Trophoblast cell (in vitro differentiated cells and primary cell): Measurements from ENCODE around the gene OR10A5.
"Not testable (repeated sequence)": the region's sequence is repeated elsewhere in the genome, so short reads cannot be mapped to it uniquely, and the experiment has no call there.

Experiments used
- DNase-seq, 2 donors: peaks; one replicate each; pipeline ENCODE4 v3.0.0-alpha.2; 2016
- H2AFZ ChIP-seq: 2 replicates; pipeline ENCODE4 v1.6.1; 2013; ENCODE audit warnings: low read length, moderate library complexity, mild to moderate bottlenecking; ENCODE audit not compliant: insufficient read depth, poor library complexity
- H2AK5ac ChIP-seq: 2 replicates; pipeline ENCODE4 v1.6.1; 2013; ENCODE audit warnings: mild to moderate bottlenecking, low read length
- H2BK120ac ChIP-seq: 2 replicates; pipeline ENCODE4 v1.6.1; 2013; ENCODE audit warnings: low read length, mild to moderate bottlenecking, moderate library complexity; ENCODE audit not compliant: insufficient read depth, poor library complexity
- H2BK12ac ChIP-seq: 2 replicates; pipeline ENCODE4 v1.6.1; 2013; ENCODE audit warnings: mild to moderate bottlenecking, low read length, moderate library complexity
- H2BK5ac ChIP-seq: 2 replicates; pipeline ENCODE4 v1.6.1; 2013; ENCODE audit warnings: low read length, low read depth, moderate library complexity, mild to moderate bottlenecking; ENCODE audit not compliant: poor library complexity
- H3K14ac ChIP-seq: 2 replicates; pipeline ENCODE4 v1.6.1; 2013; ENCODE audit warnings: mild to moderate bottlenecking, low read length
- H3K18ac ChIP-seq: 2 replicates; pipeline ENCODE4 v1.6.1; 2013; ENCODE audit warnings: mild to moderate bottlenecking, low read length
- H3K23ac ChIP-seq: 2 replicates; pipeline ENCODE4 v1.6.1; 2013; ENCODE audit warnings: low read length
- H3K27ac ChIP-seq: 2 replicates; pipeline ENCODE4 v1.5.1; 2013; ENCODE audit warnings: low read depth, mild to moderate bottlenecking, inconsistent platforms, low read length, moderate library complexity
- H3K27me3 ChIP-seq: 2 replicates; pipeline ENCODE4 v1.6.1; 2013; ENCODE audit warnings: inconsistent platforms, mild to moderate bottlenecking, low read length, moderate library complexity; ENCODE audit not compliant: insufficient read depth
- H3K36me3 ChIP-seq, 2 experiments: 1 replicate in 1 of 2; 2 replicates in 1 of 2; pipeline ENCODE4 v1.6.1; 2013; ENCODE audit warnings: low read length in 2 of 2, mild to moderate bottlenecking in 2 of 2, moderate library complexity in 1 of 2; ENCODE audit not compliant: insufficient read depth in 2 of 2, control insufficient read depth in 1 of 2
- H3K4ac ChIP-seq: 2 replicates; pipeline ENCODE4 v1.6.1; 2013; ENCODE audit warnings: low read depth, mild to moderate bottlenecking, low read length, moderate library complexity
- H3K4me1 ChIP-seq, 2 experiments: 1 replicate in 1 of 2; 2 replicates in 1 of 2; pipeline ENCODE4 v1.6.1; 2013; ENCODE audit warnings: low read length in 2 of 2, mild to moderate bottlenecking in 2 of 2, moderate library complexity in 1 of 2; ENCODE audit not compliant: insufficient read depth in 2 of 2, control insufficient read depth in 1 of 2
- H3K4me2 ChIP-seq: 2 replicates; pipeline ENCODE4 v1.6.1; 2013; ENCODE audit warnings: inconsistent platforms, mild to moderate bottlenecking, low read length, moderate library complexity
- H3K4me3 ChIP-seq: 2 replicates; pipeline ENCODE4 v1.5.1; 2013; ENCODE audit warnings: mild to moderate bottlenecking, low read depth, low read length, inconsistent platforms
- H3K79me1 ChIP-seq: one replicate; pipeline ENCODE4 v1.6.1; 2013; ENCODE audit warnings: low read length
- H3K79me2 ChIP-seq: 2 replicates; pipeline ENCODE4 v1.6.1; 2013; ENCODE audit warnings: low read length, mild to moderate bottlenecking; ENCODE audit not compliant: control insufficient read depth, insufficient read depth, poor library complexity
- H3K9ac ChIP-seq: 2 replicates; pipeline ENCODE4 v1.6.1; 2013; ENCODE audit warnings: mild to moderate bottlenecking, low read length
- H3K9me3 ChIP-seq: 2 replicates; pipeline ENCODE4 v1.6.1; 2013; ENCODE audit warnings: low read depth, mild to moderate bottlenecking, control low read depth, inconsistent platforms, low read length; ENCODE audit not compliant: insufficient read depth
- H4K12ac ChIP-seq: 2 replicates; pipeline ENCODE4 v1.6.1; 2013; ENCODE audit warnings: low read depth, mild to moderate bottlenecking, low read length, moderate library complexity
- H4K8ac ChIP-seq: 2 replicates; pipeline ENCODE4 v1.6.1; 2013; ENCODE audit warnings: low read depth, mild to moderate bottlenecking, low read length, moderate library complexity
- H4K91ac ChIP-seq: one replicate; pipeline ENCODE4 v1.6.1; 2013; ENCODE audit warnings: low read depth, mild to moderate bottlenecking, low read length, moderate library complexity
- WGBS: extraction: QIAGEN DNeasy Blood & Tissue Kit; methylation state at CpG from one replicate; pipeline ENCODE4 v1.1.7; 2013; ENCODE audit warnings: missing lambda C conversion rate; ENCODE audit not compliant: insufficient read length, insufficient coverage; ENCODE audit errors: extremely low coverage; 5-methylcytosine and 5-hydroxymethylcytosine counted together

OR10A5 gene

DNA sequence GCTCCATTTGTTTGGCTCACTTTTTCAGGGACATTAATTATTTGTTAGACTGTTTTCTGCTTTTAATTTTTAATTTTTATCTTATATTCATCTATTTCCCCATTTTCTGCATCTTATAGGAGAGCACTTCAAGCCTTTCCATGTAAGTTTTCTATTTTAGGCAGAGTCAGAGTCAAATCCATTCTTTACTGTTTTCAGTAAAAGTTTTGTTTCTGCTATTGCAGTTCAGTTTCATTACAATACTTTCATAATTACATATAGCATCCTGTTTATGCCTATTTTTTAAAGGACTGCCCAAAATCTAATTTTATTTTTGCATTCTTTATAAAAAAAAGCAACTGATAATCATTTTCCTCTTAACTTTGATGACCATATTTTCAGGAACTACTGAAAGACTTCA is 3.8 kb upstream of the OR10A5 start:
- Histone ChIP-seq H4K12ac (no peak overlapping the region), H4K8ac (no peak overlapping the region), H3K4me1 (no peaks in the 10 kb centered on the region), H3K9me3 (peaks cover 2% of the 10 kb centered on the region), H3K4me3 (no peak overlapping the region), H3K23ac (no peak overlapping the region), H3K79me2 (no peaks in the 10 kb centered on the region), H3K27ac (no peak overlapping the region), H3K27me3 (no peaks in the 10 kb centered on the region), H3K14ac (no peak overlapping the region), H2AFZ (no peak overlapping the region), H2BK5ac (no peak overlapping the region), H3K4me2 (no peak overlapping the region), H2AK5ac (no peak overlapping the region), H3K9ac (no peak overlapping the region), H3K18ac (no peak overlapping the region), H2BK120ac (no peak overlapping the region), H3K4ac (no peak overlapping the region), H3K79me1 (no peaks in the 10 kb centered on the region), H2BK12ac (no peak overlapping the region), H3K36me3 (no peaks in the 10 kb centered on the region), H4K91ac (no peak overlapping the region)
- no peak for DNase-seq

DNA sequence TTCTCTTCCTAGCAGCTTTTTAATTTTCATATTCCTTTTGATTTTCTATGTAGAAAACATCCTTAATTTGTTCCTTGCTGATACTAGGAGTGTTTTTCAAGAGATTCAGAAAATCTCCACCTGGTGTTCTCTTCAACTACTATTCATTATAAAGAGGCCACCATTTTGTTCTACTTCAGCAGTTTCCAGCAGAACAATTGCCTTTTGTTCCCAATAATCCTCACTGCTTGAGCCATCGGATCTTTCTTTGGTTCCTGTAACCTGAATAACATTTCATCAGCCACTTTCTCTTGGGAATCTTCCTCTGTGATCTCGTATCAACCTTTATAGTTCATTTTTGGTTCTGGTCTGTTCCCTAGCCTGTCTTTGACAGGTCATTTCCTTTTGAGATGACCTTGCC is 1.8 kb upstream of the OR10A5 start:
- H3K9ac ChIP-seq: no peak overlapping the region
- no peak overlapping the region for H2AK5ac ChIP-seq
- H2BK5ac ChIP-seq: no peak overlapping the region
- H3K18ac ChIP-seq: no peak overlapping the region
- H3K79me1 ChIP-seq: no peaks in the 10 kb centered on the region
- H3K4me2 ChIP-seq: no peak overlapping the region
- no peaks in the 10 kb centered on the region for H3K36me3 ChIP-seq
- no peak overlapping the region for H4K8ac ChIP-seq
- H3K27me3 ChIP-seq: no peaks in the 10 kb centered on the region
- no peak overlapping the region for H3K27ac ChIP-seq
- H4K12ac ChIP-seq: no peak overlapping the region
- H3K4me3 ChIP-seq: no peak overlapping the region
- no peak overlapping the region for H3K4ac ChIP-seq
- no peaks in the 10 kb centered on the region for H3K4me1 ChIP-seq
- no peak for DNase-seq
- no peak overlapping the region for H4K91ac ChIP-seq
- peaks cover 2% of the 10 kb centered on the region for H3K9me3 ChIP-seq
- H3K23ac ChIP-seq: no peak overlapping the region
- no peak overlapping the region for H2BK120ac ChIP-seq
- WGBS: no CpG with 5 or more reads among the region's 2 CpGs
- H3K14ac ChIP-seq: no peak overlapping the region
- no peak overlapping the region for H2BK12ac ChIP-seq
- H2AFZ ChIP-seq: no peak overlapping the region
- H3K79me2 ChIP-seq: no peaks in the 10 kb centered on the region

DNA sequence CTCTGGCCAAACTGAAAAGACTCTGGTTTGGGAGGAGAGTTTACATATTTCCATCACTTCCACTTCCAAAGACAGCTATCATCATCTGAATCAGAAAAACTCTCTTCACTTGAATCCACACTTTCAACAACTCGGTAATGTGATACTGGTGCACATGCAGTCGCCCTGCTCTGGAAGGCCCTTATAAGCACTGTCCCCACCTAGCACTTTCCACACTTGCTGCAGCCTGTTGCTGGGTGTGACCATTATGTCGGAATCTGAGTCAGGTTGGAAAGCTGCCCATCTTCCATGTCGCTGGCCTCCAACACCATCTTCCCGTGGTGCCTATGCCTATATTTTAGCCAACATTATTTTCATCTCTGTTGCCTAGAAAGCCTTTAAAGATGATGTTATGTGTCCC is 1.1 kb upstream of the OR10A5 start:
- no peak overlapping the region for H2BK120ac ChIP-seq
- no peak overlapping the region for H3K18ac ChIP-seq
- WGBS: no CpG with 5 or more reads among the region's 5 CpGs
- H3K9me3 ChIP-seq: peaks cover 2% of the 10 kb centered on the region
- H2BK5ac ChIP-seq: no peak overlapping the region
- H3K27ac ChIP-seq: no peak overlapping the region
- H3K4me3 ChIP-seq: no peak overlapping the region
- H3K36me3 ChIP-seq: no peaks in the 10 kb centered on the region
- no peak overlapping the region for H3K4me2 ChIP-seq
- H3K9ac ChIP-seq: no peak overlapping the region
- H3K79me1 ChIP-seq: no peaks in the 10 kb centered on the region
- H4K8ac ChIP-seq: no peak overlapping the region
- no peak overlapping the region for H3K14ac ChIP-seq
- no peaks in the 10 kb centered on the region for H3K27me3 ChIP-seq
- no peak overlapping the region for H3K23ac ChIP-seq
- H4K12ac ChIP-seq: no peak overlapping the region
- H3K4me1 ChIP-seq: no peaks in the 10 kb centered on the region
- H3K79me2 ChIP-seq: no peaks in the 10 kb centered on the region
- H2AK5ac ChIP-seq: no peak overlapping the region
- no peak overlapping the region for H4K91ac ChIP-seq
- DNase-seq: no peak
- H3K4ac ChIP-seq: no peak overlapping the region
- H2AFZ ChIP-seq: no peak overlapping the region
- H2BK12ac ChIP-seq: no peak overlapping the region

DNA sequence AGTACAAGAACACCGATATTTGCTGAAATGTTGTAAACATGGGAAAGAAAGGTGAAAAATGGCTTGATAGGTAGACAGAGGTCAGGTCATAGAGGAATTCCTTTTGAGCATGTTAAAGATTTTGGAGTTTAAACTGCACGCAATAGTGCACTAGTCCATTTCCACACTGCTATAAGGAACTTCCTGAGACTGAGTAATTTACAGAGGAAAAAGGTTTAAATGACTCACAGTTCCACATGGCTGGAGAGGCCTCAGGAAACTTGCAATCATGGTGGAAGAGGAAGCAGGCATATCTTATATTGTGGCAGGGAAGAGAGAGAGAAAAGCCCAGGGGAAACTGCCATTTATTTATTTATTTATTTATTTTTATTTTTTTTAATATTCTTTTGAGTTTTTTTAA is 5.0 kb downstream of the OR10A5 start:
- H3K9ac ChIP-seq: no peak overlapping the region
- DNase-seq: no peak
- no peak overlapping the region for H3K4me3 ChIP-seq
- no peak overlapping the region for H4K12ac ChIP-seq
- H2AFZ ChIP-seq: no peak overlapping the region
- peaks cover 2% of the 10 kb centered on the region for H3K9me3 ChIP-seq
- H3K14ac ChIP-seq: no peak overlapping the region
- no peak overlapping the region for H2AK5ac ChIP-seq
- no peak overlapping the region for H2BK120ac ChIP-seq
- H4K91ac ChIP-seq: no peak overlapping the region
- no peak overlapping the region for H3K27ac ChIP-seq
- H4K8ac ChIP-seq: no peak overlapping the region
- H2BK12ac ChIP-seq: no peak overlapping the region
- H3K4me1 ChIP-seq: no peaks in the 10 kb centered on the region
- no peak overlapping the region for H3K4me2 ChIP-seq
- no peak overlapping the region for H2BK5ac ChIP-seq
- no peaks in the 10 kb centered on the region for H3K79me2 ChIP-seq
- no peaks in the 10 kb centered on the region for H3K27me3 ChIP-seq
- no peak overlapping the region for H3K4ac ChIP-seq
- whole genome bisulfite sequencing: no CpG with 5 or more reads among the region's 2 CpGs
- no peak overlapping the region for H3K18ac ChIP-seq
- H3K79me1 ChIP-seq: no peaks in the 10 kb centered on the region
- H3K36me3 ChIP-seq: no peaks in the 10 kb centered on the region
- no peak overlapping the region for H3K23ac ChIP-seq

DNA sequence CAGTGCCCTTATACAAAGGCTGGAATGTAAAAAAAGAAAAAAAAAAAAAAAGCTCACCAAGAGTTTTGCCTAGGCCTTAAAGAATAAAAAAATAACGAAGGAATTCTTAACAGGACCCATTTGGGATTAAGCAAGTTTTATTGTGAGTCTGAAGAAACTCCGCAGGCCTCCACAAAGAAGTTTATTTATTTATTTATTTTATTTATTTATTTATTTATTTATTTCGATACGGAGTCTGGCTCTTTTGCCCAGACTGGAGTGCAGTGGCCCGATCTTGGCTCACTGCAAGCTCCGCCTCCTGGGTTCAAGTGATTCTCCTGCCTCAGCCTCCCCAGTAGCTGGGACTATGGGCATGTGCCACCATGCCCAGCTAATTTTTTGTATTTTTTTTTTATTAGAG is 9.3 kb downstream of the OR10A5 start:
- not testable (repeated sequence) for H4K8ac ChIP-seq, H2AK5ac ChIP-seq
- no CpG with 5 or more reads among the region's 6 CpGs for WGBS

More for the DNA sequence above, 9.3 kb downstream of the OR10A5 start:
- H2AFZ ChIP-seq, H3K23ac ChIP-seq, H4K12ac ChIP-seq, H3K18ac ChIP-seq, H3K4me2 ChIP-seq, H3K79me2 ChIP-seq, H3K79me1 ChIP-seq, H3K4ac ChIP-seq, H2BK5ac ChIP-seq, H3K14ac ChIP-seq, H3K36me3 ChIP-seq, H3K27me3 ChIP-seq, H3K4me1 ChIP-seq, H2BK12ac ChIP-seq, H3K9ac ChIP-seq, H3K9me3 ChIP-seq, H4K91ac ChIP-seq, H3K27ac ChIP-seq, H2BK120ac ChIP-seq, H3K4me3 ChIP-seq, DNase-seq: not testable (repeated sequence)
